Keratinocyte (primary cell): ENCODE results near the gene SKA2. TPM values are rescaled to one million over a fixed set of nuclear protein-coding genes. Genes with fewer than 3 reads are reported as not detected.

ENCODE experiments used
- DNase-seq: peaks from one replicate; pipeline ENCODE4 v3.0.0-alpha.2; 2011; ENCODE audit warnings: low read depth, missing footprints, low spot score
- FAIRE-seq: peaks from 2 replicates; lab custom pipeline; 2011; peaks lifted over from hg19 to GRCh38; lab: Jason Lieb, UNC
- H2AFZ ChIP-seq: 2 replicates; pipeline ENCODE4 v1.6.0; 2012; ENCODE audit warnings: low read length, control low read depth, inconsistent platforms; ENCODE audit not compliant: control insufficient read depth
- H3K27ac ChIP-seq: 2 replicates; pipeline ENCODE4 v1.5.1; 2011; ENCODE audit warnings: low read length; ENCODE audit not compliant: control insufficient read depth, insufficient read depth
- H3K27me3 ChIP-seq: 3 replicates; pipeline ENCODE4 v1.6.0; 2011; ENCODE audit warnings: low read length; ENCODE audit not compliant: control insufficient read depth, insufficient read depth; ENCODE audit errors: extremely low read depth
- H3K36me3 ChIP-seq, 2 experiments: 2 replicates in 1 of 2; 3 replicates in 1 of 2; pipeline ENCODE4 v1.5.1; 2011; ENCODE audit warnings: low read length in 2 of 2, mild to moderate bottlenecking in 1 of 2; ENCODE audit not compliant: control insufficient read depth in 2 of 2, insufficient read depth in 2 of 2; ENCODE audit errors: extremely low read depth in 1 of 2
- H3K4me1 ChIP-seq: 3 replicates; pipeline ENCODE4 v1.5.1; 2011; ENCODE audit warnings: low read length; ENCODE audit not compliant: control insufficient read depth, insufficient read depth; ENCODE audit errors: extremely low read depth
- H3K4me2 ChIP-seq: 3 replicates; pipeline ENCODE4 v1.6.0; 2011; ENCODE audit warnings: low read depth, low read length; ENCODE audit not compliant: control insufficient read depth, insufficient read depth; ENCODE audit errors: extremely low read depth
- H3K4me3 ChIP-seq, 3 experiments: fragments of 200-600 bp in 1 of 3; sonication (generic) in 1 of 3; 2 replicates in 2 of 3; 3 replicates in 1 of 3; pipeline ENCODE4 v1.5.1; 2011 to 2016; ENCODE audit warnings: low read length in 3 of 3, mild to moderate bottlenecking in 3 of 3, control low read depth in 2 of 3, inconsistent platforms in 1 of 3, low read depth in 1 of 3, mixed read lengths in 1 of 3, mixed run types in 1 of 3, moderate library complexity in 1 of 3; ENCODE audit not compliant: control insufficient read depth in 2 of 3, insufficient read depth in 2 of 3; ENCODE audit errors: extremely low read depth in 1 of 3
- H3K79me2 ChIP-seq: 2 replicates; pipeline ENCODE4 v1.6.0; 2012; ENCODE audit warnings: low read length; ENCODE audit not compliant: control insufficient read depth, insufficient read depth
- H3K9ac ChIP-seq: 3 replicates; pipeline ENCODE4 v1.6.0; 2011; ENCODE audit warnings: low read length; ENCODE audit not compliant: control insufficient read depth, insufficient read depth; ENCODE audit errors: extremely low read depth
- H3K9me1 ChIP-seq: 3 replicates; pipeline ENCODE4 v1.6.0; 2011; ENCODE audit warnings: low read length; ENCODE audit not compliant: control insufficient read depth, insufficient read depth; ENCODE audit errors: extremely low read depth
- H3K9me3 ChIP-seq: 2 replicates; pipeline ENCODE4 v1.5.1; 2012; ENCODE audit warnings: low read depth, low read length; ENCODE audit not compliant: control insufficient read depth
- H4K20me1 ChIP-seq: 3 replicates; pipeline ENCODE4 v1.6.0; 2011; ENCODE audit warnings: low read length; ENCODE audit not compliant: control insufficient read depth, insufficient read depth; ENCODE audit errors: extremely low read depth
- CTCF ChIP-seq, 3 experiments: IDR thresholded peaks in 1 of 3; conservative IDR thresholded peaks in 1 of 3; optimal IDR thresholded peaks in 1 of 3; 2 replicates in 2 of 3; 3 replicates in 1 of 3; pipeline versions ENCODE3 to v1.5.1; 2011; ENCODE audit warnings: low read length in 3 of 3, mild to moderate bottlenecking in 3 of 3, moderate library complexity in 2 of 3, control low read depth in 1 of 3, inconsistent platforms in 1 of 3; ENCODE audit not compliant: insufficient read depth in 2 of 3; ENCODE audit errors: extremely low read depth in 1 of 3
- EZH2 ChIP-seq: IDR thresholded peaks from one replicate; pipeline ENCODE4 v1.6.1; 2012; ENCODE audit warnings: inconsistent platforms, mild to moderate bottlenecking, low read length, moderate library complexity
- dilution Hi-C: fragments of 300-500 bp; cut with MboI; formaldehyde crosslinking; loops from one replicate; pipeline ENCODE4 v1.7.0; 2020; ENCODE audit warnings: low sequenced_read_pairs; ENCODE audit not compliant: extremely low pct_ligation_motif_present
- polyA plus RNA-seq, 5 experiments: library from polyadenylated mRNA; depleted of rRNA in 3 of 5; stranded (reverse) in 3 of 5; stranded (forward) in 1 of 5; unstranded in 1 of 5; fragments of >200 nt; gene quantifications; 1 replicate in 1 of 5; 2 replicates in 3 of 5; 3 replicates in 1 of 5; pipeline versions ENCODE4 v1.2.1 to v1.2.3, GENCODE V29; 2011 to 2012; ENCODE audit warnings: missing spikeins in 2 of 5, low read depth in 1 of 5, low replicate concordance in 1 of 5

The SKA2 gene
- polyA plus RNA-seq, 1 donor (not counting 4 experiments of a cell fraction or from before 2014, with no cell fraction given) = 52.8 TPM

GRCh38 chr17:59190806-59191205, 35.8 kb upstream of the SKA2 start:
- TF ChIP-seq CTCF (optimal IDR thresholded peaks at IDR 0.05 in 1 of 3, IDR thresholded peaks at IDR 0.05 in 1 of 3, conservative IDR thresholded peaks at IDR 0.05 in 1 of 3; ENCODE audit: extremely low read depth in 1 of 3, insufficient read depth in 2 of 3, low read length in 3 of 3) (no peak), EZH2 (no peak)
- Histone ChIP-seq H3K4me1 (no peaks in the 10 kb centered on the region), H3K79me2 (no peaks in the 10 kb centered on the region), H4K20me1 (no peaks in the 10 kb centered on the region), H2AFZ (no peak overlapping the region), H3K4me2 (no peak overlapping the region), H3K36me3 (peaks cover 1 to 23% of the 10 kb centered on the region in 2 experiments), H3K4me3 (no peak overlapping the region), H3K9me1 (no peaks in the 10 kb centered on the region), H3K9me3 (no peaks in the 10 kb centered on the region), H3K9ac (no peak overlapping the region), H3K27me3 (no peaks in the 10 kb centered on the region), H3K27ac (no peak overlapping the region)
- dilution Hi-C loops = no loop called here
- FAIRE-seq (no peak), DNase-seq (no peak)

- Histone ChIP-seq H3K9ac (no peak overlapping the region), H3K4me1 (no peaks in the 10 kb centered on the region), H3K9me3 (no peaks in the 10 kb centered on the region), H3K36me3 (peaks cover 0 to 14% of the 10 kb centered on the region in 2 experiments), H4K20me1 (no peaks in the 10 kb centered on the region), H3K27me3 (no peaks in the 10 kb centered on the region), H3K27ac (no peak overlapping the region), H3K9me1 (no peaks in the 10 kb centered on the region), H3K79me2 (no peaks in the 10 kb centered on the region), H2AFZ (no peak overlapping the region), H3K4me3 (no peak overlapping the region), H3K4me2 (no peak overlapping the region)
- TF ChIP-seq CTCF (optimal IDR thresholded peaks at IDR 0.05 in 1 of 3, IDR thresholded peaks at IDR 0.05 in 1 of 3, conservative IDR thresholded peaks at IDR 0.05 in 1 of 3; ENCODE audit: extremely low read depth in 1 of 3, insufficient read depth in 2 of 3, low read length in 3 of 3) (no peak), EZH2 (no peak)
- no peak for FAIRE-seq
- dilution Hi-C loops = no loop called here
- DNase-seq = no peak
These were observed 31.9 kb upstream of the SKA2 start for GRCh38 chr17:59186850-59187249.
